ENCODE data around the gene PDPN.

PDPN gene

DNA sequence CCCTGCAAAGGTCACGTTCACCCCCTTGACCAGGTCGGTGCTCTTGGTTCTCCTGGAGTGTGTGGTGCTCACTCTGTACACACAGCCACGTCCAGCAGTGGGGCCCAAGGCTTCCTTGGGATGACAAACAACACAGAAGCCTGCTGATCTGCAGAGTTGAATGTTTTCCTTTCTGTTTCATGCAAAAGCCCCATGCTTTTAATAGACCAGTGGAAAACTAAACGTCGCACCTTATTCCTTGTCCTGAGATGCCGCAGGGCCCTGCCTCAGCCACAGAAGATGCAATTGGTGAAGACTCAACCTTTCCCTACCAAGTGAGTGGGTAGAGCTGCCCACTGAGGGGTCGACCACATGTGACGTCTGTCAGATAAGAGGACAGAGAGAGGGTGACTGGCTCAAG, 5.8 kb upstream of the PDPN start:
- no peak for DNase-seq (ENCODE audit: low read depth)

DNA sequence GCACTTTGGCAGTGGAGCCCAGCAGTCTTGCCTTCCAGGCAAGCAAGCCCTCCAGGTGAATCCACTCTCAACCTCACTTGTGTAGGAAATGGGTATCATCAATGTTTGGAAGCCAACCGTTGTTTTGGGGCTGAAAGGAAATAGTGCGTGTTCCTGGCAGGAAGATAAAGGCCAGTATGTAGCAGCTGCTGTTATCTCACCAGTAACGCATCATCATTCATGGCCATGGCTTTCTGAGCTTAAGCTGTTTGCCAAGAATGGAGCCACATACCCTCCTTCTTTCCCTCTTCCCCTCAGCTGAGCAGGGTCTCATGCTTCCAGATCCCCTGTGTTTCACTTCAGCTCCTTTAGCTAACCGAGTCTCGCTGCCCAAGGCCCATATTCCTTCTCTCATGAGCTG, 2.2 kb upstream of the PDPN start:
- no peak for DNase-seq (ENCODE audit: low read depth)

DNA sequence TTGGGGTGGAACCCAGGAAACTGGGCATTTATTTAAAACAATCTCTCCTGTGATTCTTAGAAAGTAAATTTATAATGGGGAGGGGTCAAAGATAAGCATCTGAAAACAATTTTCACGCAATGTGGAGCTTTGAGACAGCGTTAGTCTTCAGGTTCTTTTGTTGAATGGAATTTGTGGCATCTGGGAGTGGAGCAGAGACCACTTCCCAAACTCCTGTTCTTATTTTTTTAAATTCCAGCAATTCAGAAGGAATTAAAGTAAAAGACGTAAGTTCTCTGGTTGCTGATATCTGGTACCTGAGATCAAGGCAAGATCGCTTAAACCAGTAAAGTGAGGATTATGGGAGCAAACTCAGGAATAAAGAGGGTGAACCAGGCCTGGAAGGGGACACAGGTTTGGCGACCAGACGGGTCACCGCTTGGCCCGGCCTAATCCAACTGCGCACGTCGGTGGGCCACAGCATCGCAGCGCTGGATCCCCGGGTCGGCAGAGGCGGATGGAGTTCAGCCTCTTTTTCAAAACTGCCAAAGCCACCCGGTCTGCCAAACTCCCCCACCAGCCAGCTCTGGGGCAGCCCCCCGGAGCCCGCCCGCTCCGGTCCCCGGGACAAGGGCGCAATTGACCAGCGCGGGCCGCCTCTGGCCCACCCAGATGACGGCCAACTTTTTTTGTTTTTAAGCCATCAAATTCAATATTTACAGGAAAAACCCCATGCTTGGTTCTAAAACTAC, 754 bp upstream of the PDPN start:
- no peak for DNase-seq (ENCODE audit: low read depth)

DNA sequence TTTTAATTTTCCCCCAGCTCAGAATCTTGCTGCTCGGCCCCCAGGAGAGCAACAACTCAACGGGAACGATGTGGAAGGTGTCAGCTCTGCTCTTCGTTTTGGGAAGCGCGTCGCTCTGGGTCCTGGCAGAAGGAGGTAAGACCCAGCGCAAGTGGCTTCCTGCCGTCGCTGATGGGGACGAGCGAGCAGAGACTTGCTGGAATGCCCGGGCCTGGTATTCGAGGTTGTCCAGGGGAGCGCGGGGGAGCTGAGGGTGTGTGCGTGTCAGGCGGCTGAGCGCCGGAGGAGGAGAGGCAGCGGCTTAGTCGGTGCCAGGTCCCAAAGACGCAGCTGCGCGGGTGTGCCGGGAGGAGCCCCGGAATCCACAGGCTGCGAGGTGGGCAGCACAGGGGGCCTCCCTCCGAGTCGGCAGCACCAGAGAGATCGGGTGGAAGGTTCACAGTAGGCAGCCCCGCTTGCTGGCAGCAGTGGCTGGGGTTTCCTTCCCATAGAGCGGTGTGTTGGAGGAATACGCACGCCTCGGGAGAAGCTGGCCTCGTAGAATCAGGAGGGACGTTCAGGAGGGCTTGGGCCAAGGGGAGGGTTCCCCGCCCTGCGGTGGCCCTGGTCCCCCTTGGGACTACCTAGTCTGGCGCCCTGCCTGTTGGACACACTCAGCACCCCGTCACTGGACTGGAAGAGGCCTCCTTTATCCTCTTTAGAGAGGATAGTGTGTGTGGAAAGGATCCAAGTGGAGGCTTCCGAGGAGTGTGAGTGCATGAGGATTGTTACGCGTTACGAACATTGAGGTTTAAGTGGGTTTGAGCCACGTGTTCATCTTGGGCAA, 547 bp downstream of the PDPN start:
- DNase-seq (ENCODE audit: low read depth): no peak

DNA sequence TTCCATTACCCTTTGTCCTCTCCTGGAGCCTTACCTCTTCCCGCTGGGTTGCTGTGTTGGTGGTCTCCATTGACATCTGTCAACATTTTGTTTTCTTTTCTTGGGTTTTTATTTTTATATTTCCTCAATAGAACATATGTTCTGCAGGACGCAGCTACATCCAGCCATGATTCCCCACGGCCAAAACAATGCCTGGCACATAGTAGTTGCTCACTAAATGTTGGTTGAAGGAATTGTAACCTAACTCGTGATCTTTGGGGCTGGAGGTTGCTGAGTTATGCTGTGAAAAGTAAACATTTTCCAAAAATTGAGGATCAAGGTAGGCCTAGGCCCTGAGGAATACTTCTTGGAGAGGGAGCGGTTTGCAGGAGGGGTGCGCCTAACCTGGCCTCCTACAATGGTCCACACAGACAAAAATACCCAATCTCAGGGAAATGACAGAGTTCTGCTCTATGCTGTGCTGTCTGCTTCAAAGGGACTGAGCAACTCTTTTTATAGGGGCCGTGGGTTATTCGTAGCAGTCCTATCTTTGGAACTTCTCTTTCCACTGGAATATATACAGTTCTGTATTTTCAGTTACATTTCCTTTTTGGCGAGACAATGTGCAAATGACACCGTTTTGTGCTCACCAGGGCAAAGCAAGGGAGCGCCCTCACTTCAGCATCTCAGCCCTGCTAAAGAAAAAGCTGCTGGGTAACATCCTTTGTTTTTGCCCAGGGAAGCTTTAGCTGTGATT, 1.4 kb downstream of the PDPN start:
- DNase-seq (ENCODE audit: low read depth): no peak

DNA sequence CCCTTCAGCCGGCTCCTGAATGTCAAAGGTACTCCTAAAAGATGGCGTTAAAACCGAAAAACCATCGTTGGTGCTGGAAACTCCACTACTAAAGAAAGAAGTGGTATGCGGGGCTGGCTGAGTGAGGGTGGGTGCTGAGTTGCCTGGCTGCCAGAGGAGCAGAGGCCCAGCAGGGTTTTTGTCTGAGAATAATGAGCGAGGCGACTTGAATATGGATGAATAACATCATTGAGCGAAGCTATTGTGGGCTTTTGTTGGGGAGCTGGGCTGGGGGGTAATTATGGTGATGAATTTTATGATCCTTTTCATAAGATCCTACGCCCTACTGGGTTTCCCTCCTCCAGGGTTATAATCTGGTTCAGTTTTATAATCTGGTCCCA, 2.0 kb downstream of the PDPN start:
- DNase-seq (ENCODE audit: low read depth): no peak

DNA sequence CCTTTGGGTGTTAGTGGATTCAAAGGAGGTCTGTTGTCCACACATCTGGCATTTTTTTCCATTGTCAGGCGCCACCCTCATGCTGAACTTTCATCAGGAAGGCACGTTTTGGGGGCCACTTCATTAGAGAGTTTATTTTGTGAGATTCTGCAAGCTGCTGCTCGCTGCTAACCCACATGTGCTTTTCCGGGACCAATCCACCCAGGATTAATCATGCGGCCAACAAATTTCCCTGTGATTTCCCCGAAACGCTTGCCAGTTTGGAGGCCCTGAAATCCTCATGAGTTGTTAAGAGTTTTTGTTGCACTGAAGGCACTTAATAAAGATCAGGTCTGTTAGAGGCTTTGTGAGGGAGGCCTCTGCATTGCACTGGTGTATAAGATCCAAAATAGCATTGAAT, 2.4 kb downstream of the PDPN start:
- no peak for DNase-seq (ENCODE audit: low read depth)

DNA sequence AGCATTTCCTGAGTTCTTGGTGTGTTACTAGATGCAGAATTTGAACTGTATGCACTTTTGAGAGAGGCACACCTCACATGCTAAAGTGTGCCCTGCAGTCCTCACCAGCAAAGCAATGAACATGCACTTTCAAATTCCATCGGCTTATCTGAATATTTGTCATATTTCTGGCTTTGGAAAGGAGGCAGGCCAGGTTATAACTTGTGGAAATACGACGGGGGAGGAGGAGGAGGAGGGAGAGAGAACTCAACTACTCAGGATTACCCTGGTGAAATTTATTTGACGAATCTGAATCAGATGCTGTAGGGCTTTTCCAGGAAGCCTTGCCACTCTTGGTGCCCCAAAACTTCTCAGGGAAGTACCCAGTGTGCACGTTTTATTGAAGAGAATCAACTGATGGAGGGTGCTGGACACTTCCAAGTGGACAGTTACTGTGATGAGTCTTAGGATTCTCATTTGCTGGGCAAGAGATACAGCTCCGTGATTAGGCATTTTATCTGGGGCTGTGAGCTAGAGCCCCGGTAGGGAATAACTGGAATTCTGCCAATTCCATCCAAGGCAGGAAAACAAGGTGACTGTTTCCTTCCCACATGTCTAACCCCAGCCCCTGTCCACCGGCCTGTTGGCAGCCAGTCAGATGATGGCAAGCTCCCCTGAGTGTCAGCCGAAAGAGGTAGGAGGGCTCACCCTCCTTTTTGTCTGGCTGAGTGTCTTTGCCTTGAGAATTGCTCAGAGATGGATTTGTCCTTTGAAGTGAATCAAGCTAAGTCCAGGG, 3.8 kb downstream of the PDPN start:
- no peak for DNase-seq (ENCODE audit: low read depth)

DNA sequence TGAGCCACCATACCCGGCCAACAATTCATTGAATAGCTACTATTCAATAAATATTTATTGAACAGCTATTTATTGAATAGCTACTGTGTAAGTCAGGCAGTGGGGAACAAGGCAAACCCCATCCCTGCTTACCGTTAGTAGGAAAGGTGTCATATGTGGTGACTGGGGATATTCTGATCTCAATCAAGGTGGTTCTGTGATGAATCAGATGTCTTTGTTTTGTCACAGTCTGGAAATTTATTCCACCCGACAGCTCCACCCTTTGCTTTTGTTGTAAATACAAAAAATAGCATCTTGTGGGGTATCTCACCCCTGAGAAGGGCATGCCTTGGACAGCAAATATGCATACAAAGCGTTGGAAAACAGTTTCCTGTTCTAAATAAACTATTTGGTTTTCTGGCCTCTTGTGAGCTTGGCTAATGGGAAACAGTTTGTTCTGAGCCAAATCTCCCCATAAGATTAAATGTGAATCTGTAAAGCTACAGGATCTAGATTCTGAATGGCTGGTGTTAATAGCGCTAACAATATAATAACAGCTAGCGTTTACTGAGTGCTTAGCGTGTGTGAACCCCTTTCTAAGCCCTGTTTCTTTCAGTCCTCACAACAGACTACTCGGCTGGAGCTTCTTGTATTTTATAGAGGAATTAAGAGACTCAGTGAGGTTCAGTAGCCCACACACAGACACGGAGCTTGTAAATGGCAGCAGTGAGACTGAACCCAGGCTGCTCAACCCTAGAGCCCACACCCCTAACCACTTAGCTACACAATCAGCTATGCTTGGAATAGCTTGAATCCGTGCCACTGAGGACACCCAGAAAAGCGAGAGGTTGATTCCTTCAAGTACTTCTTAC, 5.5 kb downstream of the PDPN start:
- DNase-seq (ENCODE audit: low read depth): no peak

DNA sequence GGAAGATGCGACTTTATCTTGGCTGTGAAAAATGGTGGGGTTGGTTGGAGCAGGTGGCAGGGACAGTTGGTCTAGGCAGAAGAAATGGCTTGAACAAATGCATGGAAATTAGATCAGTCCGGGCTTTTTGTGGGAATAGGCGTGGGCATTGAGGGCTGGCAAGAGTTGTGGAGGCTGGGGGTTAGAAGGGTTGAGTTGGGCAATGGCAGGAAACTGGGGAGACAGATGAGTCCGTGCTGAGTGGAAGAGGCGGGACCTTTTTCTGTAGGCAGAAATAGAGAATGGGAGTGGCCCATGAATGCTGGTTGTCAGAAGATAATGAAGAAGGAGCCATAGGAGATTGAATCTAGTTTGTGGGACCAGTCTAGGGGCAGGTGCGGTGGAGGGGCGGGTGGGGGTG, 6.9 kb downstream of the PDPN start:
- DNase-seq (ENCODE audit: low read depth): no peak

DNA sequence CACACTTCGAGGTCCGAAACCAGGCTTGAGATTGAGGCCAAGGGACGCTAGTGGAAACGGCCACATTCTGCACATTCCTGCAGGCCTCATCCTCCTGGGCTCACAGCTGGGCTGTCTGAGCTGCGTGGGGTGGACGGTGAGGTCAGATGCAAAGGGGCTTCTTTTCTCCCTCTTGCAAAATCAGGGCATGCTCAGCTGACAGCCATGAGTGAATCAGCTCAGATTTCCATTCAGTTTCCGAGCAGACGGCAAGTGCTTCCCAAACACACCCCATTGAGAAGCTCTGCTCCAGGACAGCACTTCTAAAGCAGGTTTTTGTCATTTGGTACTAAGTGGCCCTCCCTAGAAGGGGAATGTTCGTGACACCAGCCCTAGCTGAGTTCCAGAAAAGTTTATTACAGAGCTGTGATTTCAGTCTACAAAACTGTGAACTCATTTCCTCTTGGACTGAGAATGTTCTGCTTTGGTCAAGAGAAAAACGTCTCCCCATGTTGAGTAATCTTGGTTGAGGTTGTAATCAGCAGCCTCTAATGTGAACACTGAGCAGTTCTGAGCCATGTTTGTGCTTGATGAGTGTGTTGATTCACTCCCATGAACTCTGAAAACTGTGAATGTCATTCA, 10.0 kb downstream of the PDPN start:
- no peak for DNase-seq (ENCODE audit: low read depth)

DNA sequence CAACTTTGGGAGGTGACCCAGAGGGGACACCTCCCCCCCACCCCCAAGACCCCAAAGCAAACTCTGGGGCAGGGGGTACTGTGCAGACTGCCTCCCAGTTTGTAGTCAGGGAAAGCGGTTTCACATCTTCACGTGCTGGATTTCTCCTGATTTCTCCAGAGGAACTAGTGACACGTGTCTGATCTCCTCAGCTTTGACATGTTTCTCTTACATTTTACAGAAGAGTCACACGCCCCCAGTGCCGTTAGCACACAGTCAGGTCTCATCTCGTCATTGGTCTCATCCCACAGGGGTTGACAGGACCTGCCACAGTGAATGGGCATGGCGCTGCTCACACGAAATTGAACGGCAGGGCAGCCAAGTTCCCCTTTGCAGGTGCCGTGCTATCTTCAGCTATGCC, 11.8 kb downstream of the PDPN start:
- no peak for DNase-seq (ENCODE audit: low read depth)

DNA sequence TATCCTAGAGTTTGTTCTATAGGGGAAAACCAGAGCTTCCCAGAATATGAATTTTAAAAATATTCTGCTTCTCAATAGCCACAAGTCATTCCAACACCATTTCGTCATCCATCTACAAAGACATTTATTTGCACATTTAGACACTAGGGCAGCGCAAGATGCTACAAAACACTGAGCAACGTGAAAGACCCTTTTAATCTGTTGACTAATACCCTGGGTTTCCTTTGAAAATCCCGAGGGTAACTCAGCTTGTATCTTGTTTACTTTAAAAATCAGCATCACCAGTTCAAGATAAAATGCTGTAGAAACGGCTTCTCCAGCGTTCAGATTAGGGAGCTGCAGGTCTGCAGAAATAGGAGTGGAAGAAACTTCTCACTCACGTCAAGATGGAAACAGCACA, 13.5 kb downstream of the PDPN start:
- no peak for DNase-seq (ENCODE audit: low read depth)

DNA sequence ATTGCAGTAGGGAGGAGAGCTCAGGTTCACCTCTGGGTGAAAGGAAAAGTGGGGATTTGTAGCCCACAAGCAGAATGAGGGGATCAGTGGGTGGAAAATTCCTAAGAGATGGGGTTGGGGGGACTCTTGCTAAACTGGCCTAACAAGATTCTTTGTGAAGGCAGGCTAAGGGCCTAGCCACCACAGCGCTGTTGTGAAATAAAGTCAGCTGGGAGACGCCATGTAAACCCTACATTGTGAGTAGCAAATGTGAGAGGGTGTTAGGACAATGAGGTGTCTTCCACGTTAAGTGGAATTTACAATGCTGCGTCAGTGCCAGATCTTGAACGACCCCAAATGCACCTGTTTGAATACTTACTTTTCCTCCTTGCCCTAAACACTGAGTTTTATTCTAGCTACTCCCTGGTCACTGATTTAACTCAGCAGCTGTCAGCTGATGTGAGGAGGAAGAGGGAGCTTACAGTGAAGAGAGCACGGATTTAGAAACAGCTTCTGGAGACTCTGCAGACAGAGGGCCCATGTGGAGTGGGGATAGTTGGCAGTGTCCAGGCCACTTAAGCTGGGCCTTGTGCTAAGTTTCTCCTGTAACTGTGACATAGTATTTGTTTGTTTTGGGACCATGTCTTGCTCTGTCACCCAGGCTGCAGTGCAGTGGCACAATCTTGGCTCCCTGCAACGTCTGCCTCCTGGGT, 17.3 kb downstream of the PDPN start:
- DNase-seq (ENCODE audit: low read depth): no peak

DNA sequence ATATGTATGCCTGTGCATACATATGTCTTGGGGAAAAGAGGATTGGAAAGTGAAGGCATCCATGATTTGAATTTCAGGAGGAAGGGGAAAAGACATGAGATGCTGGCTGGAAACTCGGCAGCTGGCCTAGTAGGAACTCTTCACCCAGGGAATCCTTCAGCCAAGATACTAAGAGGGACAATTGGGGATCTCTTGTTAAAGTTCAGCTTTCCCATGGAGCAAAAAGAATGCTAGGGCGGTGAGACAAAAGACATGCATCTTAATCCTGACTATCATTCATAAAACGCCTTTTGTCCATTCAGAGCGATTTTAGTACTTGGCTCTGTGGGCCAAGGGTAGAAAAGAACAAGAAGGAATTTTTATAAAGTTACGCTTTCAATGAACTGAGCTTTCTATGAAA, 20.5 kb downstream of the PDPN start:
- DNase-seq (ENCODE audit: low read depth): no peak

DNA sequence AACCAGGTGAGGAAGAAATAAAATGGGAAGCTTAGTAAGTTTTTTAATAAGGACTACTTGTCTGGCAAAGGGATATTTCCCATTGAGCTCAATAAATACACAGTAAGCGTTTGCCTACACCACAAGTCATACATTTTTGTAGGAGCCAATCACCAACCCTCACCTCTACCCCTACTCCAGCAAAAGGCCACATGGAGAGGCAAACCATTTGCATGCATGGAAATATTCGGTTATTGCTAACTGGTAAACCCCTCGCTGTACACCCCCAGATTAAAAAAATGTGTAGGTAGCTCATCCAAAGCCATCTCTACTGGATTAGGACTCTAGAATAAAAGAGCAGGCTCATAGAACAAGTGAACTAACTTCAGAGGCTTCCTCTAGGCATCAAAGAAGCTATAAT, 21.1 kb downstream of the PDPN start:
- no peak for DNase-seq (ENCODE audit: low read depth)

DNA sequence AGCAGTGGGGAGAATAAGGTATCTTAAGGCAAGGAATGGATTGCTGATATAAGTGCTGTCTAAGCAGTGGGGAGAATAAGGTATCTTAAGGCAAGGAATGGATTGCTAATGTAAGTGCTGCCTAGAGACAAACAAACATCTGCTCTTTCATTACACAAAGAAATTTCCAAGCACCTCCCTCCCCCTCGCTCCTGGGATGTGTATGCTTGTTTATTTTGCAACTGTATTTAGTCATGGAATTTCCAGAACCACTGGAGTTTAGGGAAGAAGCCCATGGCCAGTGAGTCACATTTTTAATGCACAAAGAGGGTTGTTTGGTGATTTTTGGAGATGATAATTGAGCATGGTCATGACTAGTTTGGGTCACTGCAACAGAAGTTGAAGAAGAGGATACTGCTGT, 21.5 kb downstream of the PDPN start:
- no peak for DNase-seq (ENCODE audit: low read depth)

DNA sequence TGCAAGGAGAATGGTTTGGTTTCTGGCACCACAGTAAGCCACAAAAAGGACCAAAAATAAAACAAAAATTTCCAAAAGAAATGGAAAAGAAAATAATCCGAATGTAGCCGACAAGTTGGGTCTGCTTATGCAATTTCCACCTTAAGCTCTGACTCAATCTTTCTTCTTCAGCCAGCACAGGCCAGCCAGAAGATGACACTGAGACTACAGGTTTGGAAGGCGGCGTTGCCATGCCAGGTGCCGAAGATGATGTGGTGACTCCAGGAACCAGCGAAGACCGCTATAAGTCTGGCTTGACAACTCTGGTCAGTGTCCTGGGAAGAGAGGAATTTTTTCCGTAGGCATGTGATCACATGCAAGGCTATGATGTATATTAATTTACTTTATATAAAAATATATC, 23.4 kb downstream of the PDPN start:
- DNase-seq (ENCODE audit: low read depth): no peak

DNA sequence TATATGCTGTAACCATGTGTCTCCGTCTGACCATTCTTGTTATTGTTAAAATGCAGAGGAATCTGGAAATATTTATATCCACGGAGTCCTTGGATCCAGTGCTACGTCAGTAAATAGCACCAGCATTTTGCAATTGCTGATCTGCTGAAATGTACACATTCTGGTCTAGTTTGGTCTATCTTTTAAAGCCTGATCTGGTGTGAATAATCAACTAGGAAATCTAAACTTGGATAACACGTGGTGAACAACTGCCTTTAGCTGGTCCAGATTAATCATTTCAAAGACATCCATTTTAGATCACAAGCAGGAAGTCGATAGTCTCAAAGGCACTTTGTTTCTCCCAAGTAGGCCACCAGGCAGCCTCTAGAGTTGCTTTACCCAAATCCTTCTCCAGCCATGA, 32.6 kb downstream of the PDPN start:
- no peak for DNase-seq (ENCODE audit: low read depth)

DNA sequence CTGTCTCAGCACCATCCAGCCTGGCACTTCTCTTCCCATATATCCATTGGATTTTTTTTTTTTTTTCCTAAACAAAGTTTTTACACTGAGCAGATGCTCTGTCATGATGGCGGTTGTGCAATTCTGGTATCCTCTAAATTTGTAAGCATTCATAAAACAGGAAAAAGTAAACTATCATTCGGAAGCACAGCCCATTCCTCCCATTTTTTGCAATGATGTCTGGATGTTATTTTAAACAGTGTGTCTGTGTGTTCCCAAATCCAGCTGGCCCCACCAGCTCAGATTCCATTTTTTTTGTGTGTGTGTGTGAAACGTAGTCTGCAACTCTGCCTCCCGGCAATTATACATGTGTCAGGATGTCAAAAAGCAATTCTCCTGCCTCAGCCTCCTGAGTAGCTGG, 33.5 kb downstream of the PDPN start:
- no peak for DNase-seq (ENCODE audit: low read depth)

Data from T follicular helper cell (primary cell).